Right lobe of liver (tissue), 6 donors: Measurements from ENCODE around the gene NTHL1. TPM values are rescaled to one million over a fixed set of nuclear protein-coding genes. Genes with fewer than 3 reads are reported as not detected.

ENCODE experiments used
- ATAC-seq, 4 donors: fragments of 200-7000 bp; cut with Tn5 transposase; one replicate each; pipeline ENCODE4 v1.9.1; 2020; ENCODE audit warnings: mild to moderate bottlenecking in 4 of 4, moderate library complexity in 4 of 4
- DNase-seq, 3 donors: peaks; one replicate each; pipeline ENCODE4 v3.0.0-alpha.2; 2020
- H3K27ac ChIP-seq, 3 donors: fragments of 200-600 bp; one replicate each; pipeline ENCODE4 v1.8.0; 2022
- H3K27me3 ChIP-seq, 2 donors: fragments of 200-600 bp; one replicate each; pipeline ENCODE4 v1.8.0; 2022
- H3K36me3 ChIP-seq, 4 donors: fragments of 200-600 bp; sonication (generic) in 1 of 4; one replicate each; pipeline versions ENCODE4 v1.5.1 to v1.8.0; 2017 to 2022; ENCODE audit warnings: control low read depth in 1 of 4
- H3K4me1 ChIP-seq, 4 donors: fragments of 200-600 bp; sonication (generic) in 1 of 4; one replicate each; pipeline versions ENCODE4 v1.5.1 to v1.8.0; 2017 to 2022; ENCODE audit warnings: control low read depth in 1 of 4
- H3K4me3 ChIP-seq, 3 donors: fragments of 200-600 bp; one replicate each; pipeline ENCODE4 v1.8.0; 2022
- H3K9me3 ChIP-seq, 4 donors: fragments of 200-600 bp; sonication (generic) in 1 of 4; one replicate each; pipeline versions ENCODE4 v1.5.1 to v1.8.0; 2017 to 2022; ENCODE audit warnings: control low read depth in 1 of 4
- CTCF ChIP-seq, 4 donors: fragments of 200-600 bp in 3 of 4; fragments of 450-650 bp in 1 of 4; IDR thresholded peaks; one replicate each; pipeline versions ENCODE4 v1.5.1 to v1.8.0; 2016 to 2022; ENCODE audit warnings: antibody characterized with exemption in 4 of 4, mild to moderate bottlenecking in 2 of 4
- POLR2A ChIP-seq: fragments of 450-650 bp; IDR thresholded peaks from one replicate; pipeline ENCODE4 v1.6.1; 2017; ENCODE audit warnings: antibody characterized with exemption, mild to moderate bottlenecking
- WGBS: methylation state at CpG from one replicate; pipeline ENCODE4 v1.1.6; 2018; ENCODE audit warnings: low coverage, low lambda C conversion rate; ENCODE audit not compliant: insufficient coverage; ENCODE audit errors: missing lambda C conversion rate; 5-methylcytosine and 5-hydroxymethylcytosine counted together
- intact Hi-C, 2 donors: fragments of 100-400 bp; cut with DNase I; formaldehyde crosslinking; loops; one replicate each; pipeline versions ENCODE4 v1.11.2 to v1.14.1; 2022
- total RNA-seq, 6 experiments: library from RNA; depleted of rRNA in 2 of 6; stranded (reverse); fragments of >200 nt in 2 of 6; fragmentation: NEBNext Ultra II Directional in 3 of 6; extraction: Animal tissue kit (Norgen Biotek cat#: 25700) in 3 of 6; gene quantifications; one replicate each; pipeline versions ENCODE4 v1.1.0 to v1.2.4, GENCODE V29; 2016 to 2023
- donor health status: DM: no; HTN: yes; CAD: no.
- donor health status: DM: no; HTN: no; CAD: no.
- donor health status: DM: no; HTN: no; CAD: no.
- donor health status: DM: no; HTN: yes; CAD: no.
- donor health status: DM: no; HTN: yes; CAD: no.

Gene NTHL1
- total RNA-seq, 6 experiments from 2014 or later = 12.0 to 127 (median 42.6) TPM

- DNase-seq = no peak
- Histone ChIP-seq H3K27ac (no peak overlapping the region), H3K27me3 (no peaks in the 10 kb centered on the region), H3K4me3 (no peak overlapping the region), H3K36me3 (peaks cover 0 to 70% (median 15%) of the 10 kb centered on the region in 4 donors), H3K4me1 (peaks cover 0 to 7% (median 0%) of the 10 kb centered on the region in 4 donors), H3K9me3 (no peaks in the 10 kb centered on the region)
- WGBS = 73% methylated on average over 5 of the region's 17 CpGs
- no peak for ATAC-seq
- intact Hi-C loops = no loop called here
- no peak for TF ChIP-seq POLR2A
- no peak for TF ChIP-seq CTCF (IDR thresholded peaks at IDR 0.05)
Measured at GRCh38 chr16:2077016-2077415, 29.4 kb upstream of the NTHL1 start.

GRCh38 chr16:2076072-2076865, 28.6 kb upstream of the NTHL1 start:
- peaks cover 0 to 70% (median 18%) of the 10 kb centered on the region in 4 donors for H3K36me3 ChIP-seq
- H3K27me3 ChIP-seq = no peaks in the 10 kb centered on the region
- no peaks in the 10 kb centered on the region for H3K4me1 ChIP-seq
- intact Hi-C loops = no loop called here
- DNase-seq (no peak), ATAC-seq (no peak)
- no peaks in the 10 kb centered on the region for H3K9me3 ChIP-seq
- no peak overlapping the region for H3K27ac ChIP-seq
- TF ChIP-seq POLR2A (no peak), CTCF (IDR thresholded peaks at IDR 0.05) (no peak)
- 93% methylated on average over 2 of the region's 28 CpGs for WGBS
- no peak overlapping the region for H3K4me3 ChIP-seq

- H3K4me3 ChIP-seq = no peak overlapping the region
- H3K9me3 ChIP-seq = no peaks in the 10 kb centered on the region
- no peak for ATAC-seq
- no peaks in the 10 kb centered on the region for H3K27me3 ChIP-seq
- intact Hi-C loops = no loop called here
- 86% methylated on average over 7 of the region's 24 CpGs for WGBS
- TF ChIP-seq CTCF (IDR thresholded peaks at IDR 0.05) (no peak), POLR2A (no peak)
- no peak for DNase-seq
- H3K27ac ChIP-seq = no peak overlapping the region
- H3K4me1 ChIP-seq = no peaks in the 10 kb centered on the region
- peaks cover 0 to 69% (median 18%) of the 10 kb centered on the region in 4 donors for H3K36me3 ChIP-seq
Measured at GRCh38 chr16:2075631-2076030, 28.0 kb upstream of the NTHL1 start.

GRCh38 chr16:2074071-2074470, 26.4 kb upstream of the NTHL1 start:
- no CpG with 5 or more reads among the region's 20 CpGs for WGBS
- H3K27me3 ChIP-seq = no peaks in the 10 kb centered on the region
- DNase-seq (no peak), ATAC-seq (no peak)
- intact Hi-C loops = no loop called here
- H3K4me3 ChIP-seq = no peak overlapping the region
- H3K4me1 ChIP-seq = no peaks in the 10 kb centered on the region
- H3K36me3 ChIP-seq = peaks cover 0 to 65% (median 17%) of the 10 kb centered on the region in 4 donors
- TF ChIP-seq POLR2A (no peak), CTCF (IDR thresholded peaks at IDR 0.05) (no peak)
- no peak overlapping the region for H3K27ac ChIP-seq
- no peaks in the 10 kb centered on the region for H3K9me3 ChIP-seq
